Activated T-cell treated with anti-CD3 and anti-CD28 coated beads for 4 hours (primary cell): Measurements from ENCODE around the gene KRT81.
"Not testable (repeated sequence)": the region's sequence is repeated elsewhere in the genome, so short reads cannot be mapped to it uniquely, and the experiment has no call there.

ENCODE experiments used
- DNase-seq: peaks from one replicate; pipeline ENCODE4 v3.0.0-alpha.2; 2020

KRT81 gene

GRCh38 chr12:52294803-52295202 lies 3.5 kb upstream of the KRT81 start:
- no peak for DNase-seq

DNA sequence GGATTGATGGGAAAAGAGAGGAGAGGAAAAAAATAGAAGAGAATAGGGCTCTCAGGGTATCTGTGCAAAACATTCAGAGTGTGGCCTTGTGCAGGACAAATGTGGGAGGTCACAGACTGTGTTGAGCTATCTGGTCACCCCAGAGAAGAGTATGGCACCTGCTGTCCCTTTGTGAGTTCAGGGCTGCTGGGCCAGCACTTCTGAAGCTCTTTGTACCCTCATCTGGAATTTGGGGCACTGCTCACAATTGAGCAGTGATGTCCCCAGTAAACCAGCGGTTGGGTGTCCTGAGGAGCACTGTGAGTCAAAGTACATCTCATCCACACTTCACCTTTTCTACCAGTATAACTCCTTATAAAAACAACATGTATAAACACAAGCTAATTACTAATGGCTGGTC lies 2.6 kb upstream of the KRT81 start:
- DNase-seq = no peak

DNA sequence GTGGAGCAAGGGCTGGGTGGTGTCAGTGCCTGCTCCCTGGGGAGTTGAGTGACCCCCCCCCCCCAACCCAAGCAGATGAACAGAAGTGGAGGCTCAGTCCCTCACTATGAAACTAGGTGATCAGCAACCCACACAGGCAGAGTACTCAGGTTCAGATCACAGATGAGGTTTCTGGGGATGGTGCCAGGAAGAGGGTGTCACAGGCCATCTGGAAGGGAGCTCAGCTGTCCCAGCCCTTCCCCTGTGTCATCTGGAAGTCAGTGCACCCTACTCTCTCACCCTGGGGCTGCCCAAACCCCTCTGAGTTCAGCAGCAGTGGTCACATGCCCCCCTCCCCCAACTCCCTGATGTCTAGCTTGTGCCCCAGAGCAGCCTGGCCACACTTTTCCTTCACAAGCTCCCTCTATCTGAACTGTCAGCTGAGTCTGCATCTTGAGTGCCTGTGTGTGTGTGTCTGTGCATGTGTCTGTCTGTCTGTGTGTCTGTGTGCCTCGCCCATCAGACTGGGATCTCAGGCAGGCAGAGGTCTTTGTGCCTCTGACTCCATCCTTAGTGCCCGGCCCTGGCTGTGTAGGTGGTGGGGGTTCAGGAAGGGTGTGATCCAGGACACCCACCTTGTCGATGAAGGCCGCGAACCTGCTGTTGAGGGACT lies 725 bp downstream of the KRT81 start:
- not testable (repeated sequence) for DNase-seq

- not testable (repeated sequence) for DNase-seq
Observed at GRCh38 chr12:52287816-52288805, 3.2 kb downstream of the KRT81 start.

DNA sequence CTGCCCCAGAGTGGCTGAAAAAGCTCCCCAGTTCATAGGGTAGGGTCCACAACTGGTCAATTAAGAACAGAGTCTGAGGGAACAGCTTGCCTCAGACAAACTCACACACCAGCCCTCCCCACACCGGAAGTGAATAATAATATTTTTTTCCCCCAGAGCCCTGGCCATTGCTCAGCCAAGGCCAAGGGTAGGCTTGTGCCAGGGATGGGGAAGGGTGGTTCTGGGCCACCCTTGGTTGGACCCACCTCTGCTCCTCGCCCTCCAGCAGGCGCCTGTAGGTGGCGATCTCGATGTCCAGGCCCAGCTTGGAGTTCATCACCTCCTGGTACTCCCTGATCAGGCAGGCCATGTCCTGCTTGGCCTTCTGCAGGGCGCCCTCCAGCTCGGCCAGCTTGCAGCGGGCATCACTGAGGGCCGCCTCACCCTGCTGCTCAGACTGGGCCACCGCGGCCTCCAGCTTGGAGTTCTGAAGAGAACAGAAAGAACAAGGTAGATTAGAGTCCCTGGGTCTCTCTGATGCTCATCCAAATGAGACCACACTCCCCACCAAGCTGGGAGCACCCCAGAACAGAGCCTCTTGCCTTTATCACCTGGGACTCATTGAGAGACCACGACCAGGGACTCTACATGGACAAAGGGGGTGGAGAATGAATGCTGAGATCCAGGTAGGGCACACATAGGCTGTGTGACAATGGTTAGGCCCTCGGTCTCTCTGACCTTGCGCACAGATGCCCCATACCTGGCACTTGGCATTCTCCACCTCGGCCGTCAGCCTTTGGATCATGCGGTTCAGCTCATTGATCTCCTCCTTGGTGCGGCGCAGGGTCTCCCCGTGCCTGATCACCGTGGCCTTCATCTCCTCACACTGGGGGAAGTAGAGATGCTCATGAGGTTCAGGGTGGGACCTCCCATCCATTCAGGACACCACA lies 4.2 kb downstream of the KRT81 start:
- DNase-seq = not testable (repeated sequence)

DNA sequence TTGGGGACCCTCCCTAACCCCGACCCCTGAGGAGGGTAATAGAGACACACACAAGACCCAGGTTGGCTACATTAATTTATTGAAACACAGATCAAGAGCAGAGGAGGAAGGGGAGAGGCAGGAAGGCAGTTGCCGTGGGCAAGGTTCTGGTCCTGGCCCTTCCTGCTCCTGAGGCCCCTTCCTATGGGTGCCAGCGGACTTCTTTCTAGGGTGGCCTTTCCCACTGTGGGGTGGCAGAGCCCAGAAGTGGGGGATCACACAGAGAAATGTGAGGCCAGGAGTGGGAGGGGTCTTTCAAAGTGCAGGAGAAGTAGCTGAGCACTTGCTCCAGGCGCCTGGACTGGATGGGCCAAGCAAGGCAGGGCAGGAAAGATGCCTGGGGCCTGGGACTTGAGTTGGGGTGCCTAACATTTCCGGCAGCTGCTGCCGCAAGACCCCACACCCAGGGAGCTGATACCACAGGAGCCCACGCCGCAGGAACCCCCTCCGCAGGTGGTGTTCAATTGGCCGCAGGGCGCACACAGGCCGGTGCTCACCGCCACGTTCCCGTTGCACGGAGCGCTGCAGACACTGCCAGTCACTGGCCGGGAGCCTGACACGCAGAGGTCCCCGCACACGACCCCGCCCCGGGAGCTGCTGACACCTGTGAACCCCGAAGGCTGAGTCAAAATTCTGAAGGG lies 5.3 kb downstream of the KRT81 start:
- no peak for DNase-seq

DNA sequence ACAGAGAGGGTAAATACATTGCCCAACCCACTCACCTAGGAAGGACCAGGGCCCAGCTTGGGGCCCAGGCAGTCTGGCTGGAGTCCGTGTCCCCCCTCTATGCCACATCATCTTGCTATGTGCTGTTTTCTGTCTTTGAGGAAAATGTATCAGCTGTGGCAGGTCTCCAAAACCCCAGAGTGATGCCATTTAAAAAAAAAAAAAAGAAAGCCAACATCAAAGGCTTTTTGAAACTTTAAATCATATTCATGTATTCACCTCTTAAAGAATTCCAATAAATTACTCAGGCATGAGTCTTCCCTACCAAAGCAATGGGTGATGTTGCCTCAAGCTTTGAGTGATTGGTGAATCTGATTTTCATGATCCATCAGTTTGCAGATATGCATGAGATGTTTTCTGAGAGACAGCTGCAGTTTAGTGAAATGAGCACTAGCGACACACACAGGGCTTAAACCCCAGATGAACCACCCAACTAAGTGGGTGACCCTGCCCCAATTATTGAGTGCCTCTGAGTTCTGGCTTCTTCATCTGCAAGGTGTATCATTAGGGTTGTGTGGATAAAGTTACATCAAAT lies 6.1 kb downstream of the KRT81 start:
- DNase-seq = no peak

DNA sequence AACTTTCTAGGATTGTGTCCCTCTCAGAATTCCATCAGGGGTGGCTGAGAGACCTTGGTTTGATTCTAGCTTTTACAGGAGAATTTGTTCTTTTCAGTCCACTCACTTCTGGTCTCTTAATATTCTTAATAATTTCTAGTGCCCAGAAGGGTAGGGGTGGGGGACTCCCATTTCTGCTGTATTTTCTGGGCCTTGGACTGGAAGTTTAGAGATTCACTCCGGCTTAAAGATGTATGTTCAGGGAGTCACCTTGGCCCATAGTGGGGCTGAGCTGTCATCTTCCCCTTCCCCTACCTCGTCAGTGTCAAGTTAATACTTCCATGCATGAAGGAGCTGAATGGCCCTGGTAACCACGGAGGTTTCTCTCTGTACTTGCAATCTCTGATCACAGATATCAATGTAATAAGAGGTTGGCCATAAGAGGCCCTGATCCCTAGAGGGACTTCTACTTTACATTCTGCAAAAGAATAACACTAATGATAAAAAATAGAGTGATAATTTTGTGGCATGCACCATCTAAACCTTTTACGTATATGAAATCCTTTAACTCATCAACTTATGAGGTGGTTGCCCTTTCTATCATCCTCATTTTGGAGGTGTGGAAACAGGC lies 6.7 kb downstream of the KRT81 start:
- DNase-seq = no peak

DNA sequence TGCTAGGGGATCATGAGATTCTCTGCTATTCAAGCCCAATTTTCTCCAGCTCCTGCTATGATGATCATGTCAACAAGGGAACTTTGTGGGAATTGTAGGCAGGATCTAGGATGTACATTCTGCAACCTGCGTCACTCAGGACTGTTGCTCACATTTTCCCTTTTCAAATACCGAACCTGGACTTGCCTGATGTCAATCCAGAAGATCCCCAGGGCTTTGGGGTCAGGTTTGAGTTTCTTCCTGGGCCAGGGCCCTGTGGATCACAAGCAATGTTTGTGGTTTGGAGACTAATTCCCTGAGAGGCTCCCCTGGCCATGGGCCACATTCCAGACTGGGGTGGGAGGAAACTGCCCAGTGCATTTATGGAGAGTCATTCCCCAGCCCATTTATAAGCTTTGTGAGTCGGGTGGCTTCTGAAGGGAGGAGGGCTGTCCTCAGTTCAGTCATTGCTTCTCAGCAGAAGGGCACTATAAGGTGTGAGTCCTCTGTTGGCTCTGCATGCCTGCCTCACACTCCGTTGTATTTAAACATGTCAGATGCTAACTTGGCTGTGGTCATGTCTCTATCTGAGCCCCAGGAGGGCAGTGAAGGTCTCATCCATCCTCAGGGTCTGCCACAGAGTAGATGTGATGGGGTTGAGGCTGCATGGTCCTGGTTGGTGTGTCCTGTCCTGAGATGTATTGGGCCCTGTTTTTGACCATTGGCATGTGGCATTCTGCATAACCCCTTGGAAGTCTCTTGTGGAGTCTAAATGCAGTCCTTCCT lies 10.4 kb downstream of the KRT81 start:
- DNase-seq = no peak

DNA sequence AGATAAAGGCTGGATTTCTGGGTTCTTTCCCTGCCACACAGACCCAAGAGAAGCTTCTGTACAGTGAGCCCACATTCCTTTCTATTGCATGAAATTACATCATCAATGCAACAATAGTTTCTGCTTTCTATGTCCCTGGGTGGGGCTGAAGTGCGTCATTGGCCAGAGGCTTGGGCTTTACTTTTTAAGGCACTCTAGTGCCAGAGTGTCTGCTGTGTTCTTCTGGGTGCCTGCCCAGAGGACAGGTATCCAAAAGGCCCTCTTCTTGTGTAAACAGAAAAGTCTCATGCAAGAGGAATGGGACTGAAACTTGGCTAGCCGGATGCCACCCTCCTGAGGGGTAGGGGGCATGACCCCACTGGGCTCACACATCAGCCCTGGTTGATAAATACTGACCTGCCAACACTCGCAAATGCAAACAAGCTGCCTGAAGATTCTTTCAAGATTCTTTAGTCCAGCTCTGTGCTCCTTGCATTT lies 11.0 kb downstream of the KRT81 start:
- no peak for DNase-seq

- DNase-seq = no peak
Observed at GRCh38 chr12:52279422-52280318, 11.7 kb downstream of the KRT81 start.

DNA sequence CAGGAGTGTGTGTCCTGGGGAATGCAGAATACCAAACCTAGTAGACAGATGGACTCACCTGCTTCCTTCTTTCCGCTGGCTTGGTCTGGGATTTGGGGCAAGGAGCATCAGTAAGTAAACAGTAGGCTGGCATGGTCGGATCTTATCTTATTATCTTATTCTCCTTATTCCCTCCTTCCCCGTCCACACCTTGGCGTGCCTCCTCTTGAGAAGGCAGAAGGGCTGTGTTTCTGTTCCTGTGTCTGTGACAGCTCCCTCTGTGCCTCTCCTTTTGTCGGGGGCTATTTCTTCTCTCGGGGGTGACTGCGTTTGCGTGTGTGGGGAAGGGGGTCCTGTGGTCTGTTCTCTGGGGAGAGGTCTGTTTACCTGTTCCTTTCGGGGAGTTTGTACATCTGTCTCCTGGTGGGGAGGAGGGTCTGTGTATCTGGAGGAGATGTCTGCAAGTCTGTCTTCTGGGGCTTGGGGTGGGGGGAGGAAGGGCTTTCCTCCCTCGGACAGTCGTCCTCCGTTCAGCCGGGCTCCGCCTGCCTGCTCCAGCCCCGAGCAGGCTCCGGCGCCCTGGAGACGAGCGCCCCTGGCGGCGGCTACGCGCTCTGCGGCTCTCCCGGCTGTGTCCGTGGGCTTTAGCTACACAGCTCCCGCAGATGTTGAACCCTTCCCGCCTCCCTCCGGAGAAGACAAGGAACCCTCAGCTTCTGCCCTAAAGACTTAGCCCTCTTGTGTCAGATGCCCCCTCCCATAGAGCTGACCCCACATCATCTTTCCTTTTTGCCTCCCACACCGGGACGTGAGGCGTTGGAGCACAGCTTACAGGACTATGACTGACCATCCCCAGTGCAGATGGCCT lies 12.5 kb downstream of the KRT81 start:
- DNase-seq = peak; percentile 60

DNA sequence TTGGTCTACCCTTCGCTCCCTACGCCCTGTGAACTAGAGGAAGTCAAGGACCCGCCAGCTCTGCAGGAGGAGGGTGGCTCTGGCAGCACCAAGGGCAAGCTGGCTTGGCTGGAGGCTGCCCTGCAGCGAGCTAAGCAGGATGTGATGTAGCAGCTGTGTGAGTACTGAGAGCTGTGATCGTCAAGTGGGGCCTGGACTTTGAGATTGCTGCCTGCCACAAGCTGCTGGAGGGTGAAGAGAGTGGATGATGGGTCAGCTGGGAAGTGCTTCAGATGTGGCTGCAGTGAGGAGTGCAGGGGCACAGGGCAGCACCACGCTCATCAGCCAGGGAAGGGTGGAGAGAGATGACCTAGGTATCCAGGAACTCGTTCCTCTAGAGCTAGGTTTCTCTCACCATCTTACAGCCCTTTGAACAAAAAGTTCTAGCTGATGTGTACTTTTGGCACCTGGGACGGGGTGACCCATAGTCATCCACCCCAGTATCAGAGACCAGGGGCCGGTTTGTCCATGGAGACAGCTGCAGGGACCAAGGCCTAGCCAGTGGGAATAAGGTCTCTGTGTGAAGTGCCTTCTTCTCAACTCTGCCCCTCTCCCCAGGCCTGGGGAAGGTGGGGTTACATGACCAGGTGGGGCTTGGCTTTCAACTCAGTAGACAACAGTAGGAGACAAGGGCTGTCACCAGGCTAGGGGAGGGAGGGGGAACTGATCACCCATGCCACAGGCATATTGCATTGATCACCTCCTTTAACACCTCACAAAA lies 13.7 kb downstream of the KRT81 start:
- DNase-seq = no peak

DNA sequence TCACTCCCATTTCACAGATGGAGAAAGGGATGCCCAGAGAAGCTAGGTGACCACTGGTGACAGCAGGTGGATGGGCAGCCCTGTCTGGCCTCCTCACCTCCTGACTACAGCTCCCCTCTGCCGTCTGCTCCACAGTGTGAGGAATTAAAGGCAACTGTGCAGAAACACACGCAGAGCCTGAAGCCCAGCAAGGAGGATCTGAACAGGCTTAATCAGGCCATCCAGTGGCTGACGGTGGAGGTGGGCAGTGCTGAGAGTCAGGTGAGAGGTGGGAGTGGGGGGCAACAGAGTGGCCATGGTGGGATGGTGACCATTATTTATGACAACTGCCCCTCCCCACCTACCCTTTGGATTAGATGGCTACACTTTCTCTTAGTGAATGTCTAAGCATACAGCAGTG lies 15.6 kb downstream of the KRT81 start:
- DNase-seq = no peak

DNA sequence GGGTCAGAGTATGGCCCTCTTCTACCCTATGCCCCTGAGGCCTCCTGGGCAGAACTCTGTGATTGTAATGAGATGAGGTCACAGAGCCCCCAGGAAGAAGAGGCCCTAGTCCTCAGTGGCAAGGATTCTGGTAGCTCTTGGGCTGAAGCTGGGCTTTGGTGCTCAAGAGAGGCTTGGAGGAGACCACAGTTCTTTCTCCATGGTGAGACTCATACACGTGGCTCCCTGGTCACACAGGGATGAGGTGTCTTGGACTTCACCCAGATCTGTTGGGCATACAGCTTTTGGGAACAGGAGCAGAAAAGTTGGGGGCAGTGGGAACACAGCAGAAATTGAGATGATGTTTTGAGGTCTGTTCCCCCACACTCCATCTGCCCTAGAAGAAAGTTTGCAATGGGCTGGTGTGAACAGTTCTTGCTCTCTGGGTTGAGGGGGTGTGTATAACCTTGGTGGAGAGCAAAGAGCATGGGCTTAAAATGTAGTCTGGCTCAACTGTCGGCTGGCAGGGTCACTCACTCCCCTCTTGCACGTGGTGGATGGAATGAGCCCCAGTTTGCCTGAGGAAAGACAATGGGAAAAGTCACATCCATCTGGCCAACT lies 16.7 kb downstream of the KRT81 start, which contains the start of gene KRT86:
KRT86 (plus strand) TSS at position 125 of the 600 bp plus-strand sequence. CDS start 27,272 bp downstream, outside the sequence.
- DNase-seq = no peak

DNA sequence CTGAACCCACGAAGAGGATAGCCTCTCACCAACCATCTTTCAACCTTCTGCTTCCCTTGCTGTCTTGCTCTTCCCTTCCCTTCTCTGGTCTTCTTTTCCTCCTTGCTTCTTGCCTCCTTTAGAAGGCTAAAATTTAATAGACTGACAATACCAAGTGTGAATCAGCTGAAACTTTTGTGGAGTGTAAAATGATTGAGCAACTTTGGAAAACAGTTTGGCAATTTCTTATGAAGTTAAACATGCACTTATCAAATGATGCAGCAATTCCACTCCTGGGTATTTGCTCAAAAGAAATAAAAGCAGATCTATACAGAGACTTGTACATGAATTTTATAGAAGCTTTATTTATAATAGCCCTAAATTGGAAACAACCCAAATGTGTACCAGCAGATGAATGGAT lies 20.2 kb downstream of the KRT81 start:
- DNase-seq = no peak

GRCh38 chr12:52270541-52271070 lies 20.7 kb downstream of the KRT81 start:
- DNase-seq = no peak
